Measurements from ENCODE around the gene AGAP5.

DNA sequence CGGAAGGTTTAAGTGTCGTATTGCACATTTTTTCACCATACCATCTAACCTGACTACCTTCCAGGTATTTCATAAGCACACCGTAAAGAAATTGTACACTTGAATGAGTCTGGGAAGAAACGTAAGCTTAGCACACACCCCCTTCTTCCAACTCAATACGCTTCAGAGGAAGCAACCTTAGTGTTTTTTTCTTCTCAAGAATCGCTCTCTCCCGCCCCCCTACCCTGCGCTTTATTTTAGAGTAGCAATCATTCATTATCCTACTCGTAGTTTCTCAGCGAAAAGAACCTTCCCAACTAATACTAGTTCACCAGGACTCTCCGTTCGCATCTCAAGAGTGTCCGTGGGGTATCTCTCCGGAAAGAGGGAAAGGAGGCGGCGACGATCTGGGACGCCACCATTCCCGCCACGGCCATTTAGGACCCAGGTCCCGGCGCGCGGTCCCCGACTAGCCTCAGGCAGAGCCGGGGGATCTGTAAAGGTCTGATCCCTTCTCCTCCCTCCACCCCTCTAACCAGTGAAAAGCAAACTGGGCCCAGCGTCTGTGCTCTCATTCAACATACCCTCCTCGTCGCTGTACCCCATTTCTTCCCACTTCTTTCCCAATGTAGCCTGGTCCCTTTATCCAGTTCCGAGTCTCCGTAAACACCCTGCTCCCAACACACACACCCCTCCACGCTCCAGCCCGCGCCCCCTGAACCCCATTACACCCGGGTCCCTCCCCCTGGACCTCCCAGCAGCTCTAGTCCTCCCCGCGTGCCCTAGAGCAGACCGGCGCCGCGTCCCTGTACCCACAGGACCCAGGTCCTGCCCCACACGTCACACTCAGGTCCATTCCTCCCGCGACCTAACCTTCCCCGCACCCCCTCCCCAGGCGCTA, 72.7 kb downstream of the AGAP5 start:
- TF ChIP-seq, protein P1, sequence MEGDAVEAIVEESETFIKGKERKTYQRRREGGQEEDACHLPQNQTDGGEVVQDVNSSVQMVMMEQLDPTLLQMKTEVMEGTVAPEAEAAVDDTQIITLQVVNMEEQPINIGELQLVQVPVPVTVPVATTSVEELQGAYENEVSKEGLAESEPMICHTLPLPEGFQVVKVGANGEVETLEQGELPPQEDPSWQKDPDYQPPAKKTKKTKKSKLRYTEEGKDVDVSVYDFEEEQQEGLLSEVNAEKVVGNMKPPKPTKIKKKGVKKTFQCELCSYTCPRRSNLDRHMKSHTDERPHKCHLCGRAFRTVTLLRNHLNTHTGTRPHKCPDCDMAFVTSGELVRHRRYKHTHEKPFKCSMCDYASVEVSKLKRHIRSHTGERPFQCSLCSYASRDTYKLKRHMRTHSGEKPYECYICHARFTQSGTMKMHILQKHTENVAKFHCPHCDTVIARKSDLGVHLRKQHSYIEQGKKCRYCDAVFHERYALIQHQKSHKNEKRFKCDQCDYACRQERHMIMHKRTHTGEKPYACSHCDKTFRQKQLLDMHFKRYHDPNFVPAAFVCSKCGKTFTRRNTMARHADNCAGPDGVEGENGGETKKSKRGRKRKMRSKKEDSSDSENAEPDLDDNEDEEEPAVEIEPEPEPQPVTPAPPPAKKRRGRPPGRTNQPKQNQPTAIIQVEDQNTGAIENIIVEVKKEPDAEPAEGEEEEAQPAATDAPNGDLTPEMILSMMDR (conservative IDR thresholded peaks at IDR 0.05 in 1 of 2, IDR thresholded peaks at IDR 0.05 in 1 of 2; ENCODE audit: low read depth in 1 of 2, low read length in 2 of 2) = no peak
- no peak for TF ChIP-seq EZH2 (IDR thresholded peaks at IDR 0.05; ENCODE audit: low read length, missing control alignments)

Data from fibroblast of lung (primary cell).